ENCODE measurements around the gene CHD2.

Gene CHD2

DNA sequence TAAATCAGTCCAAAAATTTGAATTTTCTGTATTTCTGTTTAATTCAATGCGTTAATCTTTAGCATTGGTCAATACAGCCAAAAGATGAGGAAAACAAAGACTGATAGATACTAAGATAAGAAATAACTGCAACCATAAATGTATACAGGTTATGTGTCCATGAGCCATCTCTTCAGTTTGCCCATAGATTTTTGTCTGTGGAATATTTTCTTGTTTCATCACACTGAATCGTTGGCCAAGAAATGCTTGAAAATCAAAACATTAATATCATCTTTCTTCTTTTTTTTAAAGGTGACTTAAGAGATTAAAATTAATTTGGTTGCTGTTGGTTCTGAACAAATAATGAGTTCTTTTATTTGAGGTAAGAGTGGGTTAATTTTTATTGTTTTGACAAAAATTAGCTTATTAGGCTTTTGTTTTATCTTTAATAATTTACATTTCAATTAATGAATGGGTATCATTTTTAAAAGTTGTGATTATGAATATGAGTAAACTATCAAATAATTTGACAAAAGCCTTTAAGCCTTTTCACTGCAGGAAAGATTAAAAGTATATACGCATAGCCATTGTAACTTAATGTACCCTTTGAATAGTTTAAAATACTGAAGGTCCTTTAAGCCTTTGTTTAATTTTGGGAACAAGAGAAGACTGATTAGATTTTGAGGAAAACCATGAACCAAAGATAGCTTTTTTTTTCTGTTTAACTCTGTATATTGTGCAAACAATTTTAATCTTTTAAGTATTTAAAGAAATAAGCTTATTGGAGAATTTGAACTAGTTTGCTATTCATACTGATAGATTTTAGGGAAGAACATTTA, 14.7 kb upstream of the CHD2 start:
- no peak for DNase-seq

DNA sequence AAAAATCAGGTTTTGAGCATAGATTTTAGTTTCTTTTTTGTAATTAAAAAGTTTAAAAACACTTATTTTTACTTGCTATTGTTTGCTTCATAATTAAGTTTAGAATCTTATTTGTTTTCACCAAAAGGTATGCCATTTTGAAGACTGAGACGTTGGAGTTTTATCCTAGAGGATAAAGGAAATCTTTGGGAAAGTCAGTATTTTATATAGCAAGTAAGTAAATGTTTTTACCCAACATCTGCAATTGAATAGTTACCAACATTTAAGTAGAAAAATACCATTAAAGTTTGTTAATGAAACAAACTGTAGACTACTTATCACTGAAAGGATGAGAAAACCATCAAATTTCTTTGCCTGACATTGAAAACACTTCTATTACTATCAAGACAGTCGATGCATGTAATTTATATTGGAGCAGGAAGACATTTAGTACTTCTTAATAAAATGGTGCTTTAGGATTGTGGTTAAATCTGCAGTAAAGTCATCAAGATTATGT, 14.0 kb upstream of the CHD2 start:
- DNase-seq = no peak

DNA sequence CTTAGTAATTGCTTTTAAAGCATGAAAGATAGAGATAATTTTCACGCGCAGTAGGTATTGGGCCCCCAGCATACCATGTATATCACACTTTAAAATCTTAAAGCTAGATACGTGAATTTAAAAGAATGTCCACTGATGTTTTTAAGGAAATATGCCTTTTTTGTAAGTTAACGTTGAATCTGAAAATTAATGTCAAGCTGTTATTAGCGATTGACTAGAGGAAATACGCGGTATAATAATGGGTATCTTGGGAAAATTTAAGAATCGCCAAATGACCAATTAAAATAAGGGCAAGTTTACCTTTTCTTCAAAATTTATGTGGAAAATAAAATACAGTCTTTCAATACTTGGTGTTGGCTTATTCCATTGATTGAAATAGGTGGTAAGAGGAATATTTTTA, 13.3 kb upstream of the CHD2 start:
- DNase-seq = no peak

DNA sequence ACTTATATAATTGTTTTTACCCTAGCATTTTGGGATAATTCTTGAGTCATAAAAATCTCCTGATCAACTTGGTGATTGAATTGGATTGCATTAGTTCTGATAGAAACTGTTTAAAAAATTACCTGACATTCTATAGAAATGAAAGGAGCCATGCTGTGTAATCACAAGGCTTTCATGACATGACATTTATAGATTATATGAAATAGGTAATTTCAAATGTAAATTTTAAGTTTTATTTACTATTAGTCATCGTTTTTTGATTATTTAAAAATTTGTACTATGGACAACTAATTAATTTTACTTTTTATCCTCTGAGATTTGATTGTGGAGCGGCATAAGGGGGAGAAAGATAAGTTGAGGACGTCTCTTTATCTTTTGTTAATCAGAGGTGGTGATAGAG, 12.3 kb upstream of the CHD2 start:
- DNase-seq = no peak

DNA sequence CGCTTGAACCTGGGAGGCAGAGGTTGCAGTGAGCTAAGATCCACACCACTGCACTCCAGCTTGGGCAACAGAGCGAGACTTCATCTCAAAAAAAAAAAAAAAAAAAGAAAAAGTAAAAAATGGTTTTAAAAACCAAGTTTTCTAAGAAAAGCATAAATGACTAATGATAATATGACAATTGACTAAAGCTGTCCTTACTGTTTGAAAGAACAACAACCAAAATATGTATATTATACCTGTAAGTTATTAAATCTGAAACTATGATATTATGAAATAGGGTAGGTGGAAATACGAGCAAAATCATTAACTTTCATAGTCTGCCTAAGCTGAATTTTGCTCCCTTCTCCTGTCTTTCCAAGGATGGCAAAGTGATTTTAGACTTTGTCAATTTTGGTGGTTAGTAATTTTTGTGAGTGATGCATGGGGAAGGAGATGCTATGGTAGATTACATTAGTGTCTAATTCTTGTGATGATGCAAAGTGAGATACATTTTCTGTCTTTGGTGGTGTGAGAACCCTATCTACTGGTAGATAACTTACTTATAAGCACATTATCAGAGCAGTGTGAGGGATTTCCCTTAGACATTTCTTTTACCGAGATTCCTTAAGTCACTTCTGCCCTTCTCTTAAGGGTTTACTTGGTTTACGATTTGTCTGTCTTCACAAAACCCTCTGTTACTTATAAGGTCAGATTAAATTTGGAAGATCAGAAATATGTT, 10.6 kb upstream of the CHD2 start:
- DNase-seq = no peak

DNA sequence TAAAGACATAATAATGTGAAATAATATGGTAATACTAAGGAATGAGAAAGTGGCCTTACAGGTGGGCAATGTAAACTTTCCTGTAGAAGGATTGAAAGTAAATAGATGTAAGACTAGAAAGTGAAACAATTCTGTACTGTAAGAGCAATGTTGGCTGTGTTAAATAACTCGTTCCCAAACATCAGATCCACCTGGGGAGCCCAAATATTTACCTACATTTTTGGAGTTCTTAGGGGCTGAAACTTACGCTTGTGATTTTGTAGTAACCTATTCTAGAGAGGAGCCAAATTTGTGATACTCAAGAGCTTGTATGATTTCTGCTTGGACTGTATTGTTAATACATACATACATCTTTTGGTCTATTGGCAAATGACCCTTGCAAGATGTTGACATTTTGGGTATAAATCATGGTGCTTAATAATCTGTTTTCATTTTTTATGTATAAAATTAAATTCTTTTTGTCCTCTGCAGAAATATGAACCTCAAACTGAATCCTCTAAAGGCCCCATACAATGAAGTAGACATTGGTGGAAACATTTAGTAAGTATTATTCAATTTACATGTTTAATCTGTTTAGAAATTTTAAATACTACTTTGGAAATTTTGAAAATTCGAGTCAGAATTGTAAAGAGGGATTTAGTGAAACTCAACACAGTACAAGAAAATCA, 8.5 kb upstream of the CHD2 start:
- DNase-seq = no peak

DNA sequence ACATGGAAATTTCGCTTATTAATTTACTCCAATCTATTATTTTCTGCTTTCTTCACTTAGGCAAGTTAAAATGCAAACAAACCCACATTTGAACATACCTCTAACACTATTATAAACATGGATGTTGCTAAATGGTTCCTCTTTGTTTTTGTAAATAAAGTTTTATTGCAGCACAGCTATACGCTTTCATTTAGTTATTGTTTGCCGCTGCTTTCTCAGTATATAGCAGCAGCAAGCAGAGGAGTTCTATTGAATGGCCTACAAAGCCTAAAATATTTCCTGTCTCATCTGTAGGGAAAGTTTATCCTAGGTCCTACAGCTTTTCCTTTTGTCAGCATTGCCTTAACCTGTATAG, 7.9 kb upstream of the CHD2 start:
- no peak for DNase-seq

DNA sequence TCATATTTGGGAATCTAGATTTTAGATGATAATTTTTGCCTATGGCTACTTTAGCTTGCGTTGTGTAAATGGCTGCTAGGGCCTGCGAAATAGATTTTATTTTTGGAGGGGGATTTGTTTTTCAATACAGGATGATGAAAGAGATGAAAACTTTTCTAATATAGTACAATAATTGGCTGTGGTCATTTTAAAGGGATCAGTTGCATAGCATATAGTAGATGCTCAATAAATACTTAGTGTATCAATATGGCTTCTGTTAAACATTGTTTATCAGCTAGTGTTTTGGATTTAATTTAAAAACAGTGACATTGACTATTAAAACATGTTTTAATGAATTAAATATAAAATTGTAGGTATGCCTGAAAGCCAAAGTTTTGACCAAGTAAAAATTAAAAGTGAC, 6.9 kb upstream of the CHD2 start:
- DNase-seq = no peak

DNA sequence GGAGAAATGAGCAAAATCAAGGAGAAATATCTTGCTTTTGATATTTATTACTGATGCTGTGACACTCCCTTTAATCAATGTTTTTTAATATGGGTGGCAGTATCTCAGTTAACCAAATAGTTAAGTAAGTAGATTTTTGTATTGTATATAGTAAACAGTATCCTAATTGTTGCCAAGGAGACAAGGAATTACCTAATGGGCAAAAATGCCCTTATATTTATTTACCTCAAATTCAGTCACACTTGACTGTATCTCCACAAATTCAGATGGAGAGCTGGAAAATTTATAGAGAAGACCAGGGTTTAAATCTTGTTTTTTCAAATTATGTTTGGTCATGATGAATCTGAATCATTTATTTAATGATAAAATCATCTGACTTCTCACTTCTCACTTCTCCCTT, 3.6 kb upstream of the CHD2 start:
- no peak for DNase-seq

DNA sequence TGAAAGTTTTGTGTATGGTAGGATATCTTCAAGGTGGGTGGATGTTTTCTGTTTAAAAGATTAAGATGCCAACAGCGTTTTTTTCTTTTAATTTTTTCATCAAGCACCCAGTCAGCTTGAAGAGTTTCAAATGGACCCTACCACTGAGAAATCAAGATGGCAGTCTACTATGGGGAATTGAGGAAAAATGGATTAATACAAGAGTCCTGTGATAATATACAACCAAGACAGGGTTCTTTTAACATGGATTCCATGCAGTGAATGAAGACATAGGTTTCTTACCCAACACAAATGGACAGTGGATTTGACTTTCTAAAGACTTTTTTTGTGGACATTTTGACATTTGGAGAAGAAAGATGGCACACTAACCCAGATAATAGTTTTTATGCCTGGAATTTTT, 2.5 kb upstream of the CHD2 start:
- DNase-seq = no peak

DNA sequence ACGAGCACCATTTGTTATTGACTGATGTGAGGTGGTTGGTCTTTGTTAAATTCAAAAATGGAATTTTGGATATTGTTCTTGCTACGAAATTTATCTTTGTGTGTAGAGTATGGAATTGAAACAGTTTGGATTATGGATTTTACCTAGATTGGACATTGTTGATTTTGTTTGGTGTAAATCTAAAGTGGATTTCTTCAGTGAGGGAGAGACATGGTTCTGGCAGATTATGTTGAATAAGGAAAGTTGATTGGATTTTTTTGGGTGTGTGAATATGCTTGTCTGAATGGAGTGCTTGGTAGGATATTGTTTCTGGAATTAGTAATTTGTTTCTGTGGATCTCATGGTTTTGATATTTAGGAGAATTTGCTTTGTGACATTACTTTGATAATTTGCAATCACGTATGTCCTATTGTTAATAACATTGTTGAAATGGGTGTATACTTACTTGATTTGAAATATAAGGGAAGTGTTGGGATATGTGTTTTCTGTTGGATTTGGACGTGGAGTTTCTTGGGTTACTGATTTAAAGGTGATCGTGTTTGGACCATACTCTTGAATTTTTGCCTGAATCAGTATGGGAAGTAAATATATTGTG, 1.0 kb upstream of the CHD2 start:
- no peak for DNase-seq

DNA sequence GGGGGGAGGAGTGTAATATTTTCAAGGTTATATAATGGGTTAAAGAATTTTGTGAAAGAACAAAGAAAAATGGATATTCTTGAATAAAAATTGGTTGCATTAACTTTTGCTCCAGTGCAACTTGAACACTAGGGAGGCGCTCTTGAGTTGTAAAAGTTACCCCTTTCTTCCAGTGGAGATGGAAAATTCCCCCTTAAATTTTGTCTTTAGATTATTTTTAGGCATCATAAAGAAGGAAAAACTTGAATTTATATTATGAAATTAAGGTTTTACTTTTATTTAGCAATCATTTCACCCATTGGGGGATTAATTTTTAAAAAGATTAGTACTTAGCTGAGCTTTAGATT, 550 bp upstream of the CHD2 start:
- no peak for DNase-seq

DNA sequence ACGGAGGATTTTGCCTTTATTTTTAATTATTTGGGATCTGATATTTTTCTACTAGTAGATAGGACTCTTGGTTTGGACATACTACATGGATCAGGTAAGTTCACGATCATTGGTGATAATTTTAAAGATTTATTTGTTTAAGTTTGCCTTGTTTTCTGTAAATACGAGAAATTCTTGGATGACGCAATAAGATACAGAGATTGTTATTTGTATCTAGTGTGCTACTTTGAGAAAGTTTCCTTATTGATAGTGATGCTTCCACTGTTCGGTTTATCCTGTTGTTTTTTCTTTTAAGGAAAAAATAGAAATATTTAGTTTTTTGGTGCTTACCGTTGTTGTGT, 577 bp downstream of the CHD2 start:
- no peak for DNase-seq

DNA sequence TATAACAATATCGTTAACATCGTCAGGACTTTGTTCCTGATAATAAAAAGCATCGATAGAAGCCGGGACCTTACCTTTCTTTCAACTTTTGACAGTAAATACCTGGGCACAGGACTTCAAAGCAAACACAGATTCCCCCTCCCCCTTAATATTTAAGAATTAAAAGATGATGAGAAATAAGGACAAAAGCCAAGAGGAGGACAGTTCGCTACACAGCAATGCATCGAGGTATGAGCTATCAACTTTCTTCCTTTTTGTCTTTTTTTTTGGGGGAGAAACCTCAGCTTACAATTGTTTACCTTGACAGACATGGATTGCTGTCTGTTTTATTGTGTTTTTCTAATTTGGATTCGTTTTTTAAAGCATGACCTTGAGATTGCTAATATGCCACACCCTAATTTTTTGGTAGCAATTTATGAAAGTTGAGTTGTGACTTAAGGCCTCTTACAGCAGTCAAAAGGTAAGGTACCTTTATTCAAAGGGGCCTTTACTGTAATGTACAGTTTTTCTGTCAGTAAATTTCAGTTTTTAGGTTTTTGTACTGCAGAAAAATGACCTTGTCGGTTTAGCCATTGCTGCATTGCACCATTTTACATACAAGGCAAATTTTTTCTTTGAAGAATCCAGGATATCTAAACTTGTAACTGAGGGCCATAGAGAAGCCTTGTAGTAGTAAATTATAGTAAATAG, 1.1 kb downstream of the CHD2 start:
- DNase-seq = no peak

DNA sequence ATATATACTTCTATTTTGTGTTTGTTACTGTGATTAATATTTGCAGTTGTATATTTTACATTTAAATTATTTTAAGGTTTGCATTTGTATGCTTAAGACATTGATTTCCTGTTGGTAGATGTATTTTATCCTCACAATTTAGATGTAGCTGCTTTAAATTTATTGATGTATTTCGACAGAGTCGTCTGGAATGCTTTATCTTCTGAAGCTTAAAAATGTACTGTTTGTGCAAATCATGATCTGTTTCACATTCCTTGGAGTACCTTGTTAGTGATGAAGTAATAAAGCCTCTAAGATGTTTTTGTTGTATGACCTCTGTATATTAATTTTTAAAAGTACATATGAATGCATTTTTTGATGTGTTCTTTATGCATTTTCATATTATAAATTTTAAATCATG, 1.9 kb downstream of the CHD2 start:
- DNase-seq = no peak

DNA sequence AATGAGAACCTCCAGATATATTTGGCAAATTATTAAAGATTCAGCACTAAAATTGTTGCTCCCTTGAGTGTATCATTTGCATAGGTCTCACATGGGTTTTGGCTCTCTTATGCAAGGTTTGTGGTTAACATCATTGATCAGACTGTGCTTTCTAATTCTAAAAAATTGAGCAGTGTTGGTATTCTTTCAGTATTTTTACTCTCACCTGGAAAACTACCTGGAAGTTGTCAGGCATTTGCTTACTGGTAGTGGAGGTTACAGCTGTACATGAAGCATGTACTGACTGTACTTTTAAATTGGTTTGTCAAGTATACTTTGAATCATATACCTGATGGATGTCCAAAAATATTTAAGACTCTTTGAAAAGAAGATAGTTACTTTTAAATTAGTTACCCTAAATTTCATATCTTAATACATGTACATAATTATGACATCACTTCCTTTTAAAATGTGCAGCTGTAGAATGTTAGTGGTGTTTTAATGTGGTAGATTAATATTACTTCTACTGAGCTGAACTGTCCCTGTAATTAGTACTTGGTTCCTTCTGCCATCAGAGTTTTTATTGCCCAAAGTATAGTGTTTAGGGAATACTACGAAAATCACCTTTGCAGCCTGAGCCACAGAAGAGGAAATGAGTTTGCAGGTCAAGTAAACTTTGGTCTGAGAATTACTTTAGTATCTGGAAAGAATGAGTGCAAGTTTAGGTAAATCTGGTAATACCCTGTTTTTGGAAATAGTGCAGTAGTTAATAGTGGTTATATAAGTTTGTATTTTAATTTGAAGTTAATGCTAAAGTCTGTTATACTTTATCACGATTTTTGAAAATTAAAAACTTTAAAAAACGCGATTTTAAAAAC, 2.8 kb downstream of the CHD2 start:
- DNase-seq = no peak

DNA sequence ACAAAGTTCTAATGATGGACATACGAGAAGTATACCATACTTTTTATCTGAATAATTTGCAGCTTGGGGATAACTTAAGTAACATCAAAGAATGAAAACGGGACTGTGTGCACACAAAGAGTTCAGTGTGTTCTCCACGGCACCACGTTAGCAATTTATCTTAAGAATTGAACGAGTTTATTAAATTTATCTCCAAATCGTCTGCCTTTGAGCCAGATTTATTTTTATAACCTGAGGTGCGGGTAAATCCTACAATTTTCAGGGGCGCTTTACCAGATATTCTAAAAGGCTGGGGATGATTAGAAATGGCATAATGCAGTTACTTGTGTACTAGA, 3.5 kb downstream of the CHD2 start:
- no peak for DNase-seq

DNA sequence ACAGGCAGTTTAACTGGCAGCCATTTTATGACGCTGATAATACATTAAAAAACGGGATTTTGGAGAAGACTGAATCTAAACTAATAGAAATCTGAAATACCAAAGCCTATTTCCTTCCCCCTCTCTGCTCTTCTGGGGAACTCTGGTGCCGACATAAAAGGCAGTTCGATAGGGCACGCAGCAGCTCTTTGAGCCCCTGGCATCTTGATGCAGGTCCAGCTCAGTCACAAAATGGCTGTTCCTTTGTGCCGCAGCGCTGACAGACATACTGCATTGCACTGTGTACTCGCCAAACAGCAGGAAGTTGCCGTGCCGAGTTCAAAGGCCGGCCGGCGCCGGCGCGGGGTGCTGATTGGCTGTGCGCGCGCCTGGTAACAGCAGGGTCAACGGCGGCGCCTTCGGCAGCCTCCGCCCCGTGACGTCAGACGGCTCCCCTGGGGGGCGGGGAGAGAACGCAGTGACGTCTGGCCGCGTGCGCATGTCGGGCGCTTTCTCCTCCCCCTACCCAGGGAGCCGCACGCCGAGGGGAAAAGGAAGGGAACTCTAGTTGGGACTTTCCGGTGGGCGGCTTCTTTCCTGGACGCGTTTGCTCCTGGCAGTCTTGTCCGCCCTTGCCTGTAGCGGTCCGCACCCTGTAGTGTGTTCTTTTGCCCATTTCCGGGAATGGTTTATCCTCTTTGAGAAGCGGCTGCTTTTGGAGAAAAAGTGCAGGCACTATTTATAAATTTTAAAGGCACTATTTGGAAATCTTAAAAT, 4.0 kb downstream of the CHD2 start:
- DNase-seq = peak; percentile 95 to 99

DNA sequence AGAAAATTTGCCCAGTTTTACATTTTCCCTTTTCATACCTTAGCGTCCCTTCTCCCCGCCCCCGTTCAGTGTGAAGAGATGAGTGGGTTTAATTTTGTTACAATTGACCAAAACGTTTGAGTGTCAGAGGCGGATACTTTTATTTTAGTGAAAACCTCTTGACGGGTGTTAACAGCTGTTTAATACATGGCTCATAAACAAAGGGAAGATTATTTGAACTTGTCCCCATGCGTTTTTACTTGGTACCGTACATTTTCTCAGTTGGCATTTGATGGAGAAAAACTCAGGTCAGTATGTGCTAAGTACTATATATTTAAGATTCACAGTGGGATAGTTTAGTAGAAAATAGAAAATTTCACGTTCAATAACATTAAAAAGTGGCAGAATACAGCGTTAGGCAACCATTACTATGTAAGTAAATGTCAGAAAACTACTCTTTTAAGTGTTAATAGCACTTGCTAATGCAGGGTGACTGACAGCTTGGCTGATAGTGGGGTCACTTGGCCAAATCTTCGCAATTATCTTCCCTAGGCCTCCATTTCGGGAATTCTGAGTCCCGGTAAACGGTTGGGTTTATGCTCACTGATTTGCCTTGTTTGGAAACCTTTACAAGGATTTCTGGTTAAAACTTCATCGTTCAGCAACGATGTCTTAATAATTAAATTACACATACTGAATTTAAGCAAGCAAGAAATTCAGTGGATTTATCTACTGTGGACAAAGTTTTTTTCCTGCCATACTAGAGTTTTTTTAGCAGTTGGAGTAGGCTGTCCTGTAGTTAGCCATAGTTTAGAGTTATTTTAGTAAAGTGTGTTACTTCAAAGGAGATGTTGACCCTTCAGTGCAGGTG, 4.8 kb downstream of the CHD2 start:
- DNase-seq = no peak

DNA sequence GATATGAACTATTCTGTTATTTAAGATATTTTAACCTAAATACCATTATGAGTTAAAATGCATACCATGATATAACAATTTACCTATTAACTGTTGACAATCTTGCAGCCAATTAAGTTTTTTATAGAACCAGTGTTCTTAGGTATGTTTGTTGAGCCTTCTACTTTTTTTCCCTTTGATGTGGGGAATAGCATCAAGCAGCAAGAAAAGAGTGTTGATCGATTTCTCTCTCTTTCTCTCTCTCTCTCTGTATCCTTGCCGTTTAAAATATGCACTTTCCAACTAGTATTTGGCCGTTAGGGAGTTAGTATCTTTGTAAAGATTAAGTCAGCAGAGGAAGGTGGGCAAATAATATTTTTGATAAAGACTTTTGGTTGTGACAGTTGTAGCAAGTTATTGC, 5.9 kb downstream of the CHD2 start:
- no peak for DNase-seq
